GM21786 (cell line): ENCODE results near the gene TIGD2.

Source experiments
- ATAC-seq: cut with Tn5 transposase; IDR thresholded peaks from one replicate; pipeline ENCODE4 v1.9.1; 2021; ENCODE audit not compliant: unreplicated experiment

The TIGD2 gene

DNA sequence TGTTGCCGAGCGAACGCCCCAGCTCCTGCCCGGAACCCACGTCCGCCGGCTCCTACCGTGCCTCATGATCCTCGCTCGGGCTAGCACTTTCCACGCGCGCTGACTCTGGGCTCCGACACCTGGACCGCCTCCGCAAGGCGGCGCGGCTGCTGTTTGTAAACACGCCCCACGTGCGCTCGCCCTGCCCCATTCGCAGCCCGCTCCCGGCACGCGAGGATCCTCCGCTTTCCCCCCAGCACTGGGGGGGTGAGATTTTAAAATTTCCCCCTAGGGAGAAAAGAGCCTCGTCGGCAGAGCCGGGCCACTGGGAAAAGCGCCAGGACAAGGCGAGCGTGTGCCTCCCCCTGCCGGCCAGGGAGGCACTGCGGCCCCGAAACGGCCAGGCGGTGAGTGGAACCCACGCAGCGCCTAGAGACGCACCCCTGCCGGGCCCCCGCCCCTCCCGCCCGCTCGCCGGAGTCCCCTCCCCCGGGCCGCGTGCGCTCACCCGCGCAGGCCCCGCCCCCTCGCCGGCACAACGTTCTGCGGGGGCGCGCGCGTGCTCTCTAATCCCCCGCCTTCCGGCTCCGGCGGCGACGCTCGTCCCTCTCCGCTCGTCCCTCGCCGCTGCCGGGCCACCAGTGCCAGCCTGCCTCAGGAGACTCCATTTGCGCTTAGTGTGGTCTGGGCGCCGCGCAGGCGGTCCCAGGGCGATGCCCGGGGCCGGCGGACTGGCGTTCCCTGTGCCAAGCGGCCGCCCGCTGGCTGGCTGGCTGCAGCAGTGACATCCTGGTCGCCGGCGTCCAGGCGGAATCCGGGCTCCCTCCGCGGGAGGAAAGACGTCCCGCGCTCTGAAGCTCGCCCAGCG is at the start of gene TIGD2:
Gene TIGD2 (plus strand): TSS at position 548 of the 847 bp plus-strand sequence. CDS start 1,442 bp downstream, outside the sequence.
- ATAC-seq, result peak; percentile 85

DNA sequence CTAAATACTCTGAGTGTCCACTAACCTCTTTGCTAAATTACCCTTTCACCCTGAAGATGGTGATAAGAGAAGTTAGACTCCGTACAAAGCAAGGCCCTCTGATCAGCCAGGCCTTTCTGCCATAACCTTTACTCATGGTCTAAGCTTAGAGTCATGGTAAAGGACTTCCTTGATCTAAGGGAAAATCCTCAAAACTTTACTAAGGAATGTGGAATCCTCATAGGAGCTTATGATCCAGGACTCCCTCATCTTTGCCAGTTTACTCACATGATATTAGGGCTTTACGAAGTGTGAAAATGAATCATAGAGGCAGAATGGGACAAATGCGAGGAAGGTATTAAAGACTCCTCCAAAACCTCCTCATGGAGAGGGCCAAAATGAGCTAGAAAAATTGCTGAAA is 46.5 kb upstream of the TIGD2 start:
- no peak for ATAC-seq

GRCh38 chr4:89067417-89067816 is 43.9 kb upstream of the TIGD2 start:
- no peak for ATAC-seq

DNA sequence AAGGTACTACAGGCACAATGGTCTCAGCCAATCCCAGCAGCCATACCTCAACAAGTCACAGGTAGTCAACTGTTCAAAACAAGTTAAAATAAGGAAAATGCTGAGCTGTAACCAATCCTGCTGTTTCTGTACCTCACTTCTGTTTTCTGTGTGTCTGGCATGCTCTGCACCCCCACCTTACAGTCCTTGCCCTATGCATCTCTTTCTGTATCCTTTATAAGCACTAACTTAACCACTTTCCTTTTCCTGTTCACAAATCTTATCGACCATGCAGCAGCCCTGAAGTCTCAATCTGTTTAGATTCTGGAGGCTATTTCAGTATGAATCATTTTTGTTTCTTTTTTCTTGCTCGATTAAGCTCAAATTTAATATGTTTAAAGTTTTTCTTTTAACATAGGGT is 41.9 kb upstream of the TIGD2 start:
- ATAC-seq, result peak; percentile 90

GRCh38 chr4:89070041-89070440 is 41.3 kb upstream of the TIGD2 start:
- peak; percentile 58 for ATAC-seq

DNA sequence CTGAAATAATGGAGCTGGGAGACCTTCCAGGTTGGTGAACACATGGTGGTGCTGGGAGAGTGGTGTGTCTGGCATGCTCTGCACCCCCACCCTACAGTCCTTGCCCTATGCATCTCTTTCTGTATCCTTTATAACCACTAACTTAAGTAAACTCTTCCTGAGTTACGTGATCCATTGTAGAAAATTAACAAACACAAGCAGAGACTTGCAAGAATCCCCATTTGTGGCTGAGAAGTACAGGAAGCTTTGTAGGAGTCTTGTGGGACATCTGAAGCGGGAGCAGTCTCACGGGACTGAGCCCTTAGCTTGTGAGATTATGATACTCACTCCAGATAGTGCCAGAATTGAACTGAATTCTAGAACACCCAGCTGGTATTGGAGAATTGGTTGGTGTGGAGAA is 40.0 kb upstream of the TIGD2 start:
- ATAC-seq, result no peak

DNA sequence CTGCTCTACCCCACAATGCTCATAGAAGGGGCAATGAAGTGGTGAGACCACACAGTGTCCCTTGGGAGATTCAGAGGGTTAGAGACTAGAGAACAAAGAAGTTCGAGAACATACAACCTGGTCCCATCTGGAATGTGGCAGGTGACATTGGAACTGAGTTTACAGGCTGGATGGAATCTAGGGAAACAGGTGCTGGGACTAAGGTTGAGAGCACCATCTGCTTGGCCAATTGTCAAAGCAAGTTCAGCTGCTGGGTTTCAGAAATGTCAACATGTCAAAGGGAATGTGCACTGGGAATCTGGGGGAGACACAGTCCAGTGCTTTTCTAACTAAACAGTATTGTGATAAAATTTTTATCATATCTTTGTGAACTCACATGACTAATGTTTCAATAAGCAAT is 38.4 kb upstream of the TIGD2 start:
- ATAC-seq, result no peak

DNA sequence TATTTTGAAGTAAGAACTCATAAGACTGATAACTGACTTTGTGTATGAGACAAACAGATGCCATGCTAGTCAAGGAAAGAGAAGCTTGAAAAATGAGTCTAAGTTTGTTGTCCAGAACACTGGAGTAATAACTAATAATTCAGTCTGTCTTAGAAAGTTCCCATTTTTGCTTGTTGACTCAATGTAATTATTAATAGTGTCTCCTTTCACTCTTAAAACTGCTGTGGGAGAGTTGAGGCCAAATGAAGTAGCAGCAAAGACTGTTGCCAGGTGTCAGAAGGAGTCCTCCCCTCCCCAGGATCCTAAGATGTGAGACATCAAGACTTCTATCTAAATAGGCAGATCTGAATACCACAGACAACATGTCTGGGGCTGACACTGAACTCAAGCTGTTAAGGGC is 33.6 kb upstream of the TIGD2 start:
- ATAC-seq, result no peak

DNA sequence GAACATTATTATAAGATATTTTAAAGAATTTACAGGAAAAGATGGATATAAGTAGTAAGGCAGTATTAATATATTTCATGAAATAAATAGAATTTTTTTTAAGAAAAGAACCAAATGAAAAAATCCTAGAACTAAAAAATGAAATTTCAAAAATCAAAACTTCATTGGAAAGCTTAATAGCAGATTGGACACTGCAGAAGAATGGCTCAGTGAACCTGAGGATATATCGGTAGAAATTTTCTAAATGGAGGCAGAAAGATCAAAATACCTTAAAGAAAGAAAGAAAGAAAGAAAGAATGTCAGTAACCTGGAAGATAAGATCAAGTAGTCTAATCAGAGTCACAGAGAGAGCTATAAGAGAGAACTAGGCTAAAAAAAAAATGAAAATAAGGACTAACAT is 33.0 kb upstream of the TIGD2 start:
- no peak for ATAC-seq

DNA sequence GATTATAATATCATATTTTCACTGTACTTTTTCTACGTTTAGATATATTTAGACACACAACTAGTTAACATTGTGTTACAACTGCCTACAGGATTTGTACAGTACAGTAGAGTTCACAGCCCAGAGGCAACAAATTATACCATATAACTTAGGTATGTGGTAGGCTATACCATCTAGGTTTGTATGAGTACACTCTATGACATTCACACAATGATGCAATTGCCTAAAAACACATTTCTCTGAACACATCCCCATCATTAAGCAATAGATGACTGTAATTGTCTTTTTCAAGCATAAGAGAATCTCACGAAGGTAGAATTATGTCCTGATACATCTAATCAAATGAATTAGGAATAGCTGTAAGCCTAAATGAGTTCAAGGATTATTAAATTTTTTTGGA is 12.3 kb upstream of the TIGD2 start:
- ATAC-seq, result no peak

- no peak for ATAC-seq
Measured at GRCh38 chr4:89099471-89099870, 11.9 kb upstream of the TIGD2 start.

GRCh38 chr4:89100853-89101252 is 10.5 kb upstream of the TIGD2 start:
- peak; percentile 3 for ATAC-seq

DNA sequence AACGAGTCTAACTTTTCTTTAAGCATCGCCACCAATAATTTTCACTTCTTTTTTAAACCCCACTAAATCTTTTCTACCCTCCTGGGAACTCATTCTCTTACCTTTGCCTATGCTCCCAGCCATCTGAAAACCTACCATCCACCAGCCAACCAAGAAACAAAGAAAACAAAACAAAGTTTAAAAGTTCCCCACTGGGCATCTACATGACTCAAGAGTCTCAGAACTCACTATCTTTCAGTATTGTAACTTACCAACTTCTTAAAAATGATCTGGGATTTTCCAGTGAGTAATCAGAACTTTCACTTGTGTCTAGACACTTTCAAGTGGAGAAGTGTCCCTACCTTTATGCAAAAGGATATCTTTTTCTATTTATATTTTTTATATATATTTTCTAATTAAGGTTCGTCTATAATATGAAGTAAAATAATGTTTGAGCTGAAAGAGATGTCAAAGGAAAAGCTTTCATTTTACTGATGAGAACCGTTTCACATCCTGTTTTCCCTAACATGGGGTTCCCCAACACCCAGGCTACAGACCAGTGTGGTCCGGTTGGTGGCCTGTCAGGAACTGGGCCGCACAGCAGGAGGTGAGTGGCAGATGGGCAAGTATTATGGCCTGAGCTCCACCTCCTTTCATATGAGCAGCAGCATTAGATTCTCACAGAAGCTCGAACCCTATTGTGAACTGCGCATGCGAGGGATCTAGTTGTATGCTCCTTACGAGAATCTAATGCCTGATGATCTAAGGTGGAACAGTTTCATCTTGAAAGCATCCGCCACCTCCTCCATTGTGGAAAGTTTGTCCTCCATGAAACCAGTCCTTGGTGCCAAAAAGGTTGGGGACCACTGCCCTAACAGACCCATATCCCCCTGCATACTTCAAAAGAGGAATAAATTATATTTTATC is 9.8 kb upstream of the TIGD2 start:
- peak; percentile 93 for ATAC-seq

DNA sequence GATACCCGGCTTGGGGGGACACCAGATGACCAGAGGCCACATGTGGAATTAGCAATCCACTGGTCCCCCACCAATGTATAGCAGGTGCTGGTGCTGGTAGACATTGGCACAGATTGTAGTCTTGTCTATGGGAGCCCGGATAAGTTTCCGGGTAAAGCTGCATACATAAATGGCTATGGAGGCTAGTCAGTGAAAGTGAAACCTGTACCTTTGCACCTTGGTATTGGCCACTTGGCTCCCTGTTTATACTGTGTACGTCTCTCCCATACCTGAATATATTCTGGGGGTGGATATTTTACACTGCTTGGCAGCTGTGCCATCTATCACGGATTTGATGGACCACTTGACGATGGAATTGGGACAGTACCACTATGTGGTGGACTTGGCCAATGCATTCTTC is 5.6 kb upstream of the TIGD2 start:
- no peak for ATAC-seq

DNA sequence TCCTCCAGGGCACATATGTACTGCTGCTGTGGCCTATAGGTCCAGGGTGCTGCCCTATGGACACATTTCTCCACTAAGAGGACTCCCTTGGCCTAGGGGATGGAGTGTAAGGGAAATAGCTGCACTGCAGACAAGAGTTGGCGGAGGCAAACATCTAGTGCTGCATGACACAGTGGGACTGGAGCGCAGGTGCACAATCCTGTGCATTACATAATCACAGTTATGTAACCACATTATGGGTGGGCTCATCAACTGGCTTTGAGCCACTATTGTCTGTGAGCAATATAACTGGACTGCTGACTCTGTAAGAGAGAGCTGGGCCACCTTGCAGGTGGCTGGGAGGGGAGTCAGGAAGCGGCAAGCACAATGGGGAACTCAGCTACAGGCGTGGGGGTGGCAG is 3.2 kb upstream of the TIGD2 start:
- no peak for ATAC-seq

- ATAC-seq, result no peak
Measured at GRCh38 chr4:89109841-89110540, 1.3 kb upstream of the TIGD2 start.

DNA sequence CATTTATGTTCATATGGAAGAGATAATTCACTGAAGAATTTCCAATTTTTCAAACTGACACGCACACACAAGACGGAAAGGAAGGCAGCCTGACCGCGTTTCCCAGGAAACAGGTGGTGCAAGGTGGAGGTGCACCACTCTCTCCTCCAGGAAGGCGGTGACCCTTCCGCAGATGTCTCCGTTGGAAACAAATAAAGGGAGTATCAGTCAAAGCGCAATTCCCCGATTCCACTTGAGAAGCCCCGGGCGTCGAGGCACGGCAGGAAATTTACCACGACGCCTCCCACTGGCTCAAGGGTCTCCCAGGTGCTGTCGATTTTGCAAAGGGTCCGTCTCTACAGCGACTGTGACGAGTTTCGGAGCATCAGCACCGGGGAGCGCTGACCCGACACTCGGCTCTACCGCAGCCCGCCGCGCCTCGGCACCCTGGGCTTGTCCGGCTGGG is 770 bp upstream of the TIGD2 start:
- ATAC-seq, result no peak

- no peak for ATAC-seq
Measured at GRCh38 chr4:89111833-89112563, 665 bp downstream of the TIGD2 start.

DNA sequence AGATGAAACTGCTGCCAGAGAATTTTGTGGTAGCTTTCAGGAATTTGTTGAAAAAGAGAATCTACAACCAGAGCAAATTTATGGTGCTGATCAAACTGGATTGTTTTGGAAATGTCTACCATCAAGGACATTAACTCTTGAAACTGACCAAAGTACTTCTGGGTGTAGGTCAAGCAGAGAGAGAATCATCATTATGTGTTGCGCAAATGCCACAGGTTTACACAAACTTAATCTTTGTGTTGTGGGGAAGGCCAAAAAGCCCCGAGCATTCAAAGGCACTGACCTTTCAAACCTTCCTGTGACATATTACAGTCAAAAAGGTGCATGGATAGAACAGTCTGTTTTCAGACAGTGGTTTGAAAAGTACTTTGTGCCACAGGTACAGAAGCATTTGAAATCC is 2.1 kb downstream of the TIGD2 start:
- no peak for ATAC-seq

DNA sequence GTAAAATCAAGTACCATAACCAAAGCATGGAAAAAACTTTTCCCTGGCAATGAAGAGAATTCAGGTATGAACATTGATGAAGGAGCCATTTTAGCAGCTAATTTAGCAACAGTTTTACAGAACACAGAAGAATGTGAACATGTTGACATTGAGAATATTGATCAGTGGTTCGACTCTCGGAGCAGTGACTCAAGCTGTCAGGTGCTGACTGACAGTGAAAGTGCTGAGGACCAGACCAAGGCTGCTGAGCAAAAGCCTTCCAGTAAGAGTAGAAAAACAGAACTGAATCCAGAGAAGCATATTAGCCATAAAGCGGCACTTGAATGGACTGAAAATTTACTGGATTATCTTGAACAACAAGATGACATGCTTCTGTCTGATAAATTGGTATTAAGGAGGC is 2.8 kb downstream of the TIGD2 start:
- ATAC-seq, result peak; percentile 28

- no peak for ATAC-seq
Measured at GRCh38 chr4:89117115-89117514, 5.8 kb downstream of the TIGD2 start.
